ENCODE results near the gene SPEG.

GRCh38 chr2:219543596-219544358, 109.1 kb downstream of the SPEG start, which contains the start of the genes CHPF and TMEM198:
- no peak for TF ChIP-seq EZH2 (IDR thresholded peaks at IDR 0.05; ENCODE audit: low read length)
- TF ChIP-seq CTCF (optimal IDR thresholded peaks at IDR 0.05 in 1 of 3, IDR thresholded peaks at IDR 0.05 in 1 of 3, conservative IDR thresholded peaks at IDR 0.05 in 1 of 3; ENCODE audit: extremely low read depth in 1 of 3, insufficient read depth in 2 of 3, low read length in 3 of 3) = no peak
